ENCODE data around the gene CAMTA1.

CAMTA1 gene

GRCh38 chr1:7233237-7233540 is 447.9 kb downstream of the CAMTA1 start:
- TF ChIP-seq TARDBP (IDR thresholded peaks at IDR 0.05) = no peak
- DNase-seq (ENCODE audit: extremely low spot score) = no peak
- CTCF ChIA-PET = no interaction called here
- POLR2A ChIA-PET = no interaction called here

GRCh38 chr1:7233646-7234470 is 448.6 kb downstream of the CAMTA1 start:
- ChIA-PET POLR2A (no interaction called here), CTCF (no interaction called here)
- DNase-seq (ENCODE audit: extremely low spot score) = no peak
- no peak for TF ChIP-seq SP1 (IDR thresholded peaks at IDR 0.05)
- TF ChIP-seq PKNOX1 (IDR thresholded peaks at IDR 0.05) = no peak
- no peak for TF ChIP-seq FOXM1 (IDR thresholded peaks at IDR 0.05; ENCODE audit: borderline replicate concordance)
- TF ChIP-seq HDGF (IDR thresholded peaks at IDR 0.05; ENCODE audit: borderline replicate concordance) = no peak
- no peak for TF ChIP-seq L3MBTL2 (conservative IDR thresholded peaks at IDR 0.05)
- TF ChIP-seq SUZ12 (IDR thresholded peaks at IDR 0.05) = no peak
- TF ChIP-seq NFRKB (IDR thresholded peaks at IDR 0.05) = no peak
- TF ChIP-seq LEF1 (IDR thresholded peaks at IDR 0.05; ENCODE audit: borderline replicate concordance) = no peak

GRCh38 chr1:7234471-7234755 is 449.2 kb downstream of the CAMTA1 start:
- no peak for DNase-seq (ENCODE audit: extremely low spot score)
- ChIA-PET POLR2A (no interaction called here), CTCF (no interaction called here)
- no peak for TF ChIP-seq ZNF384 (IDR thresholded peaks at IDR 0.05)
- no peak for TF ChIP-seq L3MBTL2 (conservative IDR thresholded peaks at IDR 0.05)
- TF ChIP-seq SUZ12 (IDR thresholded peaks at IDR 0.05) = no peak
- TF ChIP-seq ELF4 (IDR thresholded peaks at IDR 0.05) = no peak
- no peak for TF ChIP-seq TARDBP (IDR thresholded peaks at IDR 0.05)
- no peak for TF ChIP-seq ARNT (IDR thresholded peaks at IDR 0.05)

- ChIA-PET CTCF (no interaction called here), POLR2A (no interaction called here)
- DNase-seq (ENCODE audit: extremely low spot score) = no peak
- TF ChIP-seq SUZ12 (IDR thresholded peaks at IDR 0.05) (no peak), L3MBTL2 (conservative IDR thresholded peaks at IDR 0.05) (no peak), FOXK2 (IDR thresholded peaks at IDR 0.05) (no peak), PKNOX1 (IDR thresholded peaks at IDR 0.05) (no peak)
These were observed 450.7 kb downstream of the CAMTA1 start for GRCh38 chr1:7235871-7236517.

- no peak for DNase-seq (ENCODE audit: extremely low spot score)
- CTCF ChIA-PET = interaction anchor here (1.0 kb wide), 1 partner anchor 238 kb away, joined by 3 read pairs; no protein-coding TSS in a partner anchor
- no peak for TF ChIP-seq CTBP1 (IDR thresholded peaks at IDR 0.05; ENCODE audit: borderline replicate concordance)
- TF ChIP-seq FOXM1 (IDR thresholded peaks at IDR 0.05; ENCODE audit: borderline replicate concordance) = no peak
- POLR2A ChIA-PET = no interaction called here
These were observed 451.7 kb downstream of the CAMTA1 start for GRCh38 chr1:7236844-7237515.

- no peak for DNase-seq (ENCODE audit: extremely low spot score)
- ChIA-PET CTCF (no interaction called here), POLR2A (no interaction called here)
- TF ChIP-seq HDGF (IDR thresholded peaks at IDR 0.05; ENCODE audit: borderline replicate concordance) (no peak), TARDBP (IDR thresholded peaks at IDR 0.05) (no peak), ARNT (IDR thresholded peaks at IDR 0.05) (no peak), BHLHE40 (IDR thresholded peaks at IDR 0.05; ENCODE audit: borderline replicate concordance) (no peak), FOXK2 (IDR thresholded peaks at IDR 0.05) (no peak), CTBP1 (IDR thresholded peaks at IDR 0.05; ENCODE audit: borderline replicate concordance) (no peak), PKNOX1 (IDR thresholded peaks at IDR 0.05) (no peak), NFRKB (IDR thresholded peaks at IDR 0.05) (no peak), SUZ12 (IDR thresholded peaks at IDR 0.05) (no peak), L3MBTL2 (conservative IDR thresholded peaks at IDR 0.05) (no peak), LEF1 (IDR thresholded peaks at IDR 0.05; ENCODE audit: borderline replicate concordance) (no peak), SP1 (IDR thresholded peaks at IDR 0.05) (no peak), FOXM1 (IDR thresholded peaks at IDR 0.05; ENCODE audit: borderline replicate concordance) (no peak)
These were observed 461.9 kb downstream of the CAMTA1 start for GRCh38 chr1:7247158-7247557.

- TF ChIP-seq BHLHE40 (IDR thresholded peaks at IDR 0.05; ENCODE audit: borderline replicate concordance) = no peak
- no peak for TF ChIP-seq FOXM1 (IDR thresholded peaks at IDR 0.05; ENCODE audit: borderline replicate concordance)
- no peak for TF ChIP-seq TARDBP (IDR thresholded peaks at IDR 0.05)
- TF ChIP-seq NFRKB (IDR thresholded peaks at IDR 0.05) = no peak
- TF ChIP-seq ARNT (IDR thresholded peaks at IDR 0.05) = no peak
- no peak for TF ChIP-seq FOXA1 (IDR thresholded peaks at IDR 0.05)
- no peak for TF ChIP-seq ELF4 (IDR thresholded peaks at IDR 0.05)
- no peak for TF ChIP-seq CTBP1 (IDR thresholded peaks at IDR 0.05; ENCODE audit: borderline replicate concordance)
- TF ChIP-seq ZNF384 (IDR thresholded peaks at IDR 0.05) = no peak
- TF ChIP-seq SP1 (IDR thresholded peaks at IDR 0.05) = no peak
- TF ChIP-seq SUZ12 (IDR thresholded peaks at IDR 0.05) = no peak
- TF ChIP-seq PKNOX1 (IDR thresholded peaks at IDR 0.05) = no peak
- TF ChIP-seq HDGF (IDR thresholded peaks at IDR 0.05; ENCODE audit: borderline replicate concordance) = no peak
- TF ChIP-seq FOXK2 (IDR thresholded peaks at IDR 0.05) = no peak
- no peak for TF ChIP-seq LEF1 (IDR thresholded peaks at IDR 0.05; ENCODE audit: borderline replicate concordance)
- TF ChIP-seq L3MBTL2 (conservative IDR thresholded peaks at IDR 0.05) = no peak
- POLR2A ChIA-PET = no interaction called here
- DNase-seq (ENCODE audit: extremely low spot score) = no peak
- CTCF ChIA-PET = no interaction called here
These were observed 462.7 kb downstream of the CAMTA1 start for GRCh38 chr1:7247791-7248548.
